HepG2 (cell line): ENCODE data around the gene PDZD4. TPM values are rescaled to one million over a fixed set of nuclear protein-coding genes. Genes with fewer than 3 reads are reported as not detected.

Experiments used
- CBX5 ChIP-seq: sonication (generic); formaldehyde crosslinking; IDR thresholded peaks from 2 replicates; pipeline ENCODE4 v1.4.0; 2020; ENCODE audit warnings: missing genetic modification reagents, borderline replicate concordance
- CEBPG ChIP-seq: IDR thresholded peaks from 2 replicates; pipeline ENCODE4 v1.6.1; 2016
- FOSL2 ChIP-seq: sonication (generic); formaldehyde crosslinking; IDR thresholded peaks from 2 replicates; pipeline ENCODE4 v1.4.0; 2020; ENCODE audit warnings: missing genetic modification reagents
- HNRNPUL1 ChIP-seq: fragments of 200-400 bp; formaldehyde crosslinking; IDR thresholded peaks from 2 replicates; pipeline ENCODE4 v1.6.1; 2017; ENCODE audit warnings: low read depth, mild to moderate bottlenecking, low read length, moderate library complexity
- IRF9 ChIP-seq: sonication (generic); formaldehyde crosslinking; IDR thresholded peaks from 2 replicates; pipeline ENCODE4 v1.8.0; 2022; ENCODE audit warnings: missing genetic modification reagents, mild to moderate bottlenecking, borderline replicate concordance
- LCORL ChIP-seq, 2 experiments: fragments of 450-650 bp in 1 of 2; sonication (generic) in 1 of 2; formaldehyde crosslinking in 1 of 2; IDR thresholded peaks; 2 replicates each; pipeline versions ENCODE4 v1.5.0 to v1.6.1; 2017 to 2020; ENCODE audit warnings: antibody characterized with exemption in 1 of 2, missing genetic modification reagents in 1 of 2
- NBN ChIP-seq: fragments of 450-650 bp; conservative IDR thresholded peaks from 2 replicates; pipeline ENCODE4 v1.6.1; 2017
- PAF1 ChIP-seq: IDR thresholded peaks from 2 replicates; pipeline ENCODE4 v1.6.1; 2016; ENCODE audit warnings: missing genetic modification reagents, missing compliant biosample characterization
- TEAD3 ChIP-seq: optimal IDR thresholded peaks from 2 replicates; pipeline ENCODE3; 2016; ENCODE audit warnings: borderline replicate concordance
- TP53 ChIP-seq: sonication (generic); formaldehyde crosslinking; conservative IDR thresholded peaks from 2 replicates; pipeline ENCODE4 v1.4.0; 2020; ENCODE audit warnings: missing genetic modification reagents
- ZBTB7B ChIP-seq: sonication (generic); formaldehyde crosslinking; IDR thresholded peaks from 2 replicates; pipeline ENCODE4 v1.4.0; 2020; ENCODE audit warnings: missing genetic modification reagents
- ZNF335 ChIP-seq: sonication (generic); formaldehyde crosslinking; IDR thresholded peaks from 2 replicates; pipeline ENCODE4 v1.4.0; 2020; ENCODE audit warnings: missing genetic modification reagents
- ZNF644 ChIP-seq: IDR thresholded peaks from 2 replicates; pipeline ENCODE4 v1.6.1; 2016; ENCODE audit warnings: low read depth
- ZNF768 ChIP-seq: sonication (generic); formaldehyde crosslinking; IDR thresholded peaks from 2 replicates; pipeline ENCODE4 v1.4.0; 2020; ENCODE audit warnings: missing genetic modification reagents
- ZNF777 ChIP-seq: sonication (generic); formaldehyde crosslinking; IDR thresholded peaks from 2 replicates; pipeline ENCODE4 v1.4.0; 2020; ENCODE audit warnings: missing genetic modification reagents
- polyA plus RNA-seq, 8 experiments: library from polyadenylated mRNA; depleted of rRNA in 3 of 8; stranded (reverse) in 7 of 8; unstranded in 1 of 8; fragments of >200 nt; fragmentation: Illumina TruSeq in 4 of 8; extraction: Trizol in 4 of 8; gene quantifications; 2 replicates each; pipeline versions ENCODE4 v1.2.1 to v1.2.3, GENCODE V29; 2011 to 2016; ENCODE audit warnings: low read depth in 4 of 8, missing spikeins in 1 of 8, mixed read lengths in 1 of 8; ENCODE audit not compliant: insufficient read depth in 1 of 8
- total RNA-seq, 5 experiments: library from RNA; depleted of rRNA; stranded (reverse); fragments of >200 nt; fragmentation: Illumina TruSeq; extraction: Trizol; gene quantifications; 2 replicates each; pipeline ENCODE4 v1.2.3, GENCODE V29; 2016; ENCODE audit warnings: low read depth in 1 of 5
- TF ChIP-seq, protein P1 (sequence below): sonication (generic); formaldehyde crosslinking; IDR thresholded peaks from 2 replicates; pipeline ENCODE4 v1.9.0; 2022; ENCODE audit warnings: low read depth, missing genetic modification reagents

Gene PDZD4
- total and polyA plus RNA-seq, 2 of the 13 experiments (the other 11 are each of a cell fraction or from before 2014, with no cell fraction given) = not detected

- TF ChIP-seq PAF1 (CRISPR knock-in tag) = peak; percentile 76; the same call in 1 of the 2 replicates
- TF ChIP-seq ZBTB7B (CRISPR knock-in tag) = peak; percentile 98
- TF ChIP-seq ZNF777 (CRISPR knock-in tag) = peak; percentile 93
- TF ChIP-seq TEAD3 (CRISPR knock-in tag) = peak; percentile 89
- TF ChIP-seq CBX5 (CRISPR knock-in tag) = peak; percentile 98
- TF ChIP-seq ZNF644 = peak; percentile 90
- TF ChIP-seq ZNF768 (CRISPR knock-in tag) = peak; percentile 93
- TF ChIP-seq ZNF335 = peak; percentile 98
- TF ChIP-seq LCORL (IDR thresholded peaks at IDR 0.05) = no peak
- TF ChIP-seq LCORL (CRISPR knock-in tag; IDR thresholded peaks at IDR 0.05) = peak; percentile 87
- TF ChIP-seq IRF9 = peak; percentile 100
- TF ChIP-seq FOSL2 (CRISPR knock-in tag) = peak; percentile 89
- TF ChIP-seq NBN = no peak
- peak; percentile 62 for TF ChIP-seq CEBPG (CRISPR knock-in tag)
- no peak for TF ChIP-seq HNRNPUL1
- TF ChIP-seq, protein P1, sequence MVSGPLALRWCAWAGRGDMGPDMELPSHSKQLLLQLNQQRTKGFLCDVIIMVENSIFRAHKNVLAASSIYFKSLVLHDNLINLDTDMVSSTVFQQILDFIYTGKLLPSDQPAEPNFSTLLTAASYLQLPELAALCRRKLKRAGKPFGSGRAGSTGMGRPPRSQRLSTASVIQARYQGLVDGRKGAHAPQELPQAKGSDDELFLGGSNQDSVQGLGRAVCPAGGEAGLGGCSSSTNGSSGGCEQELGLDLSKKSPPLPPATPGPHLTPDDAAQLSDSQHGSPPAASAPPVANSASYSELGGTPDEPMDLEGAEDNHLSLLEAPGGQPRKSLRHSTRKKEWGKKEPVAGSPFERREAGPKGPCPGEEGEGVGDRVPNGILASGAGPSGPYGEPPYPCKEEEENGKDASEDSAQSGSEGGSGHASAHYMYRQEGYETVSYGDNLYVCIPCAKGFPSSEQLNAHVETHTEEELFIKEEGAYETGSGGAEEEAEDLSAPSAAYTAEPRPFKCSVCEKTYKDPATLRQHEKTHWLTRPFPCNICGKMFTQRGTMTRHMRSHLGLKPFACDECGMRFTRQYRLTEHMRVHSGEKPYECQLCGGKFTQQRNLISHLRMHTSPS (CRISPR knock-in tag) = peak; percentile 74; the same call in 1 of the 2 replicates
- peak; percentile 98 for TF ChIP-seq TP53
These were observed 45.2 kb upstream of the PDZD4 start (continued) for GRCh38 chrX:153875391-153876111.
